ENCODE results near the gene ISG20. TPM values are rescaled to one million over a fixed set of nuclear protein-coding genes. Genes with fewer than 3 reads are reported as not detected.
A peak's percentile ranks its signal among the peaks of the same experiment; 100 is the strongest.

Gene ISG20
- total and polyA plus RNA-seq, 2 experiments from 2014 or later, result 1.4 TPM; not detected in 1

DNA sequence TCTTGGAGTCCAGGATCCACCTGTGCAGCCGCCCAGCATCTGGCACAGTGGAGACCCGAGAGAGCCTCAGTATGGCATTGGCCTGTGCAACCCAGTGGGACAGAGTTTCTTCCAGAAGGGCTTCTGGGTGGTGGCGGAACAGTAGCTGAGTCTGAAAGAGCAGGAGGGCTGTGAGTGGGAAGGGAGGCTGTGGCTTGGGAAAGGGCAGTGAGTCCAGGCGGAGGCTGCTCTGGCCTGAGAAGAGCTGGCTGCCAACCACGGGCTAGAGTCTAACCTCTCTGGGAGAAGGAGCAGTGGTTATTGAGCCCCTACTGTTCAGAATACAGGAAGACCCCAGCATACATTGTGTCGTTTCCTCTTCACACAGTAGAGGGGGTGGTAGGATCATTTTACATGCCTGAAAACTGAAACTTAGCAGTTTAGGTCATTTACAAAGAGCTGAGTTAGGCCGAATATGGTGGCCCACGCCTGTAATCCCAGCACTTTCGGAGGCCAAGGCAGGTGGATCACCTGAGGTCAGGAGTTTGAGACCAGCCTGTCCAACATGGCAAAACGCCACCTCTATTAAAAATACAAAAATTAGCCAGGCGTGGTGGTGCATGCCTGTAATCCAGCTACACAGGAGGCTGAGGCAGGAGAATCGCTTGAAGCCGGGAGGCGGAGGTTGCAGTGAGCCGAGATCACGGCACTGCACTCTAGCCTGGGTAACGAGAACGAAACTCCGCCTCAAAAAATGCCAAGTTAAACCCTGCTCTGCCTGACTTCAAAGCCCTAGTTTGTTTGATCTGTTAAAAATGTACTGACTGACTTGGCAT lies 14.5 kb upstream of the ISG20 start:
- H3K4me3 ChIP-seq, result peak overlapping the region; percentile 61
- 19% methylated on average over 19 of the region's 19 CpGs for WGBS, 2 experiments (ENCODE audit: low coverage in 1 of 2, low lambda C conversion rate in 2 of 2, missing lambda C conversion rate in 2 of 2)
- peak; percentile 66 for DNase-seq
- no peaks in the 10 kb centered on the region for H3K9me2 ChIP-seq (ENCODE audit: insufficient read depth)
- H3K36me3 ChIP-seq (ENCODE audit: low read depth), result peaks cover 15% of the 10 kb centered on the region
- peaks cover 13% of the 10 kb centered on the region; the same call in 1 of the 2 replicates for H4K20me1 ChIP-seq (ENCODE audit: insufficient read depth)
- in situ Hi-C loops (cut with MboI), result no loop called here
- H3K9me3 ChIP-seq (ENCODE audit: low read depth), result no peaks in the 10 kb centered on the region
- peaks cover 27% of the 10 kb centered on the region for H3F3A ChIP-seq (ENCODE audit: insufficient read depth)
- H3K27ac ChIP-seq, result peak overlapping the region; percentile 98
- H3K9ac ChIP-seq, result peak overlapping the region; percentile 99
- no peak overlapping the region for H2AFZ ChIP-seq
- H3K4me1 ChIP-seq (ENCODE audit: insufficient read depth), result peaks cover 27% of the 10 kb centered on the region
- no peak for TF ChIP-seq EZH2 (IDR thresholded peaks at IDR 0.05; ENCODE audit: insufficient read depth, poor library complexity, severe bottlenecking)
- H3K4me2 ChIP-seq (ENCODE audit: unreplicated experiment), result peak overlapping the region; percentile 97
- peaks cover 81% of the 10 kb centered on the region for H3K79me2 ChIP-seq (ENCODE audit: insufficient read depth)
- H3K27me3 ChIP-seq (replicated peaks; ENCODE audit: insufficient read depth), result no peaks in the 10 kb centered on the region

DNA sequence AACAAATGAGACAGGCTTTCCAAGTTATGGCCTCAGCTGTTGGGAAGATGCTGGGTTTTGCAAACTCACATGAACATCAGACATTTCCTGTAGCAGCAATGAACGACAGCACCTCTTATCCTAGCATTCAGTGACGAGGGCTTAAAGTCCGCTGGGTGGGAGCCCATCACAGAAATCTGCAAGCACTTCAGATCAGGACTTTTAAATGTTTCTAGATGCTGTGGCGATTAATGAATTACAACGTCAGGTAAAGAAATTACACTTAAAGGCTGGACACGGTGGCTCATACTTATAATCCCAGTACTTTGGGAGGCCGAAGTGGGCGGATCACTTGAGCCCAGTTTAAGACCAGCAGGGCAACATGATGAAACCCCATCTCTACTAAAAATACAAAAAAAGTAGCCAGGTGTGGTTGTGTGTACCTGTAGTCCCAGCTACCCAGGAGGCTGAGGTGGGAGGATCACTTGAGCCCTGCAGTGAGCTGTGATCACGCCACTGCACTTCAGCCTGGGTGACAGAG lies 13.8 kb upstream of the ISG20 start:
- Histone ChIP-seq H3F3A (ENCODE audit: insufficient read depth) (peaks cover 27% of the 10 kb centered on the region), H3K27me3 (replicated peaks; ENCODE audit: insufficient read depth) (no peaks in the 10 kb centered on the region), H3K9me3 (ENCODE audit: low read depth) (no peaks in the 10 kb centered on the region), H3K36me3 (ENCODE audit: low read depth) (peaks cover 19% of the 10 kb centered on the region), H3K9ac (peak overlapping the region; percentile 99), H3K4me3 (peak overlapping the region; percentile 61), H3K4me1 (ENCODE audit: insufficient read depth) (peaks cover 27% of the 10 kb centered on the region), H2AFZ (no peak overlapping the region), H4K20me1 (ENCODE audit: insufficient read depth) (peaks cover 13% of the 10 kb centered on the region; the same call in 1 of the 2 replicates), H3K79me2 (ENCODE audit: insufficient read depth) (peaks cover 88% of the 10 kb centered on the region), H3K27ac (peak overlapping the region; percentile 98), H3K4me2 (ENCODE audit: unreplicated experiment) (peak overlapping the region; percentile 97), H3K9me2 (ENCODE audit: insufficient read depth) (no peaks in the 10 kb centered on the region)
- in situ Hi-C loops (cut with MboI), result no loop called here
- DNase-seq, result peak; percentile 33
- TF ChIP-seq EZH2phosphoT487 (IDR thresholded peaks at IDR 0.05; ENCODE audit: insufficient read depth, low read depth) (no peak), EZH2 (IDR thresholded peaks at IDR 0.05; ENCODE audit: insufficient read depth, poor library complexity, severe bottlenecking) (no peak)
- WGBS, 2 experiments (ENCODE audit: low coverage in 1 of 2, low lambda C conversion rate in 2 of 2, missing lambda C conversion rate in 2 of 2), result 46 to 53% methylated on average over 9 of the region's 9 CpGs

DNA sequence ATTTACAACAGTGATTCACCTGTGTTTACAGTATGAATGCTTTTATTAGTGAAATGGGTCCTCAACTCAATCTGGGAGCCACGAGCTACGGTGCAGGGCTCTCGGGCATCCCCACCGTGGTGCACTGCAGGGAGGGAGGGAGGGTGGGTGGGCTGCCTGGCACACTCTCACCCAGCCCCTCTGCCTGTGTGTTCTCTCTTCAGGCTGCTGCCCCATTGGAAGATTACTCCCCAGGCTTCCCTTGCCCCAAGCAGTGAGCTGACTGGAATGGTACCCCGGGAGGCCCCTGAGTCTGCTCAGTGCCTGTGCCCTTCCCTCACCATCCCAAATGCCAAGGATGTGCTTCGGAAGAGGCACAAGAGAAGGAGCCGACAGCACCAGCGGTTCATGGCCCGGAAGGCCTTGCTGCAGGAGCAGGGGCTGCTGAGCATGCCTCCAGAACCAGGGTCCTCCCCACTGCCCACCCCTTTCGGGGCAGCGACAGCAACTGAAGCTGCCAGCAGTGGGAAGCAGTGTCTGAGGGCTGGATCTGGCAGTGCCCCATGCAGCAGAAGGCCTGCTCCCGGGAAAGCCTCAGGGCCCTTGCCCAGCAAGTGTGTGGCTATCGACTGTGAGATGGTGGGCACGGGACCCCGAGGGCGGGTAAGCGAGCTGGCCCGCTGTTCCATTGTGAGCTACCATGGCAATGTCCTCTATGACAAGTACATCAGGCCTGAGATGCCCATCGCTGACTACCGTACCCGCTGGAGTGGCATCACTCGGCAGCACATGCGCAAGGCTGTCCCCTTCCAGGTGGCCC lies 12.7 kb upstream of the ISG20 start:
- DNase-seq, result no peak
- Histone ChIP-seq H3K4me1 (ENCODE audit: insufficient read depth) (peaks cover 27% of the 10 kb centered on the region), H3K4me3 (no peak overlapping the region), H3K79me2 (ENCODE audit: insufficient read depth) (peaks cover 99% of the 10 kb centered on the region), H2AFZ (no peak overlapping the region), H4K20me1 (ENCODE audit: insufficient read depth) (peaks cover 13% of the 10 kb centered on the region; the same call in 1 of the 2 replicates), H3K27me3 (replicated peaks; ENCODE audit: insufficient read depth) (no peaks in the 10 kb centered on the region), H3K36me3 (ENCODE audit: low read depth) (peaks cover 29% of the 10 kb centered on the region), H3K9me2 (ENCODE audit: insufficient read depth) (no peaks in the 10 kb centered on the region), H3F3A (ENCODE audit: insufficient read depth) (peaks cover 33% of the 10 kb centered on the region), H3K27ac (no peak overlapping the region), H3K4me2 (ENCODE audit: unreplicated experiment) (no peak overlapping the region), H3K9me3 (ENCODE audit: low read depth) (no peaks in the 10 kb centered on the region), H3K9ac (no peak overlapping the region)
- 87% methylated on average over 20 to 23 of the region's 23 CpGs for WGBS, 2 experiments (ENCODE audit: low coverage in 1 of 2, low lambda C conversion rate in 2 of 2, missing lambda C conversion rate in 2 of 2)
- in situ Hi-C loops (cut with MboI), result no loop called here
- TF ChIP-seq EZH2phosphoT487 (IDR thresholded peaks at IDR 0.05; ENCODE audit: insufficient read depth, low read depth) (no peak), EZH2 (IDR thresholded peaks at IDR 0.05; ENCODE audit: insufficient read depth, poor library complexity, severe bottlenecking) (no peak)

DNA sequence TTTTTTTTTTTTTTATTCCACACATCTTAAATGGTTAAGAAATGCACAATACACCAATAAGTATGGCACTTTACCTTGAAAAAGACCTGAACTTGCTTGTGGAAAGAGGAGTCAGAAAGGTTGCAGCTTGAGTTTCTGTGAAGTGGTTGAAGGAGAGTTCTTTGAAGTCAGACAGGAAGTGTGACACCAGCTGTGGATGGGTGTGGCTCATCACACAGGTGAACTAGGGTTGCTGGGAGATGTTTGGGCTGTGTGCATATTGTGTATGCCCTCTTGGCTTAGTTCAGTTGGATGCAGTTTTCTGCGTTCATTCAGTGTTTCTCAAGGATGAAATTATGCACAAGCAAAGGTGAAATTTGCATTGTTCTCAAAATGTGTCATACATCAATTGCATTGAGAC lies 11.4 kb upstream of the ISG20 start:
- no peak overlapping the region for H2AFZ ChIP-seq
- H3K9me2 ChIP-seq (ENCODE audit: insufficient read depth), result no peaks in the 10 kb centered on the region
- WGBS, 2 experiments (ENCODE audit: low coverage in 1 of 2, low lambda C conversion rate in 2 of 2, missing lambda C conversion rate in 2 of 2), result 96 to 100% methylated on average over 1 of the region's 1 CpG
- H3K27ac ChIP-seq, result no peak overlapping the region
- no peaks in the 10 kb centered on the region for H3K9me3 ChIP-seq (ENCODE audit: low read depth)
- H3F3A ChIP-seq (ENCODE audit: insufficient read depth), result peaks cover 25% of the 10 kb centered on the region
- TF ChIP-seq EZH2phosphoT487 (IDR thresholded peaks at IDR 0.05; ENCODE audit: insufficient read depth, low read depth) (no peak), EZH2 (IDR thresholded peaks at IDR 0.05; ENCODE audit: insufficient read depth, poor library complexity, severe bottlenecking) (no peak)
- H3K4me1 ChIP-seq (ENCODE audit: insufficient read depth), result peaks cover 27% of the 10 kb centered on the region
- peaks cover 99% of the 10 kb centered on the region for H3K79me2 ChIP-seq (ENCODE audit: insufficient read depth)
- no peaks in the 10 kb centered on the region for H3K27me3 ChIP-seq (replicated peaks; ENCODE audit: insufficient read depth)
- no peak overlapping the region for H3K4me2 ChIP-seq (ENCODE audit: unreplicated experiment)
- H3K9ac ChIP-seq, result no peak overlapping the region
- in situ Hi-C loops (cut with MboI), result no loop called here
- peaks cover 41% of the 10 kb centered on the region for H3K36me3 ChIP-seq (ENCODE audit: low read depth)
- no peak overlapping the region for H3K4me3 ChIP-seq
- peaks cover 13% of the 10 kb centered on the region; the same call in 1 of the 2 replicates for H4K20me1 ChIP-seq (ENCODE audit: insufficient read depth)
- no peak for DNase-seq

All from GM23248 (cell line).